K562 (cell line): ENCODE data around the gene TRIM24. TPM values are rescaled to one million over a fixed set of nuclear protein-coding genes. Genes with fewer than 3 reads are reported as not detected.
A peak's percentile ranks its signal among the peaks of the same experiment; 100 is the strongest.

ENCODE experiments used
- BMI1 ChIP-seq: fragments of 150-350 bp; IDR thresholded peaks from 2 replicates; pipeline ENCODE4 v1.6.1; 2014; ENCODE audit warnings: low read length
- CBFA2T3 ChIP-seq: fragments of 450-650 bp; IDR thresholded peaks from 2 replicates; pipeline ENCODE4 v1.6.1; 2017
- CBX1 ChIP-seq: sonication (generic); IDR thresholded peaks from 2 replicates; pipeline ENCODE4 v1.6.1; 2016; ENCODE audit warnings: antibody characterized with exemption, low read depth, mild to moderate bottlenecking
- CXXC5 ChIP-seq: fragments of 250-450 bp; sonication (Bioruptor Pico); IDR thresholded peaks from 2 replicates; pipeline ENCODE4 v1.8.0; 2022; ENCODE audit warnings: inconsistent platforms, mild to moderate bottlenecking, moderate library complexity
- HMGXB4 ChIP-seq: sonication (generic); formaldehyde crosslinking; IDR thresholded peaks from 2 replicates; pipeline ENCODE4 v1.8.1; 2023; ENCODE audit warnings: mild to moderate bottlenecking, missing genetic modification reagents
- ILF3 ChIP-seq: fragments of 450-650 bp; IDR thresholded peaks from 2 replicates; pipeline ENCODE4 v1.6.1; 2018; ENCODE audit warnings: antibody characterized with exemption, mild to moderate bottlenecking, moderate library complexity, borderline replicate concordance
- NCOA1 ChIP-seq: fragments of 450-650 bp; IDR thresholded peaks from 2 replicates; pipeline ENCODE4 v1.6.1; 2016; ENCODE audit warnings: low read depth
- TAL1 ChIP-seq: fragments of 450-650 bp; IDR thresholded peaks from 2 replicates; pipeline ENCODE4 v1.6.1; 2016; ENCODE audit warnings: mild to moderate bottlenecking
- ZNF75A ChIP-seq: fragments of 450-650 bp; formaldehyde crosslinking; IDR thresholded peaks from 2 replicates; pipeline ENCODE4 v1.4.0; 2020; ENCODE audit warnings: mild to moderate bottlenecking
- polyA plus RNA-seq, 8 experiments: library from polyadenylated mRNA; depleted of rRNA in 4 of 8; stranded (reverse) in 5 of 8; unstranded in 3 of 8; fragments of >200 nt; fragmentation: Nextera tagmentation in 2 of 8; fragmentation: Illumina TruSeq in 1 of 8; extraction: Ambion mirVana in 2 of 8; extraction: Trizol in 1 of 8; gene quantifications; 2 replicates each; pipeline versions ENCODE4 v1.2.1 to v1.2.3, GENCODE V29; 2011 to 2014; ENCODE audit warnings: inconsistent platforms in 1 of 8, missing spikeins in 1 of 8
- total RNA-seq, 7 experiments: library from RNA; depleted of rRNA in 6 of 7; stranded (reverse); fragments of >200 nt in 6 of 7; fragmentation: Illumina TruSeq in 2 of 7; extraction: Trizol in 2 of 7; gene quantifications; 2 replicates each; pipeline versions ENCODE4 v1.2.1 to v1.2.3, GENCODE V29; 2011 to 2021; ENCODE audit warnings: low replicate concordance in 1 of 7
- TF ChIP-seq, protein P1 (sequence below): fragments of 250-450 bp; sonication (Bioruptor Pico); IDR thresholded peaks from 2 replicates; pipeline ENCODE4 v1.9.0; 2021; ENCODE audit warnings: mild to moderate bottlenecking, inconsistent platforms
- TF ChIP-seq, protein P2 (sequence below): fragments of 200-600 bp; sonication (generic); IDR thresholded peaks from one replicate; pipeline ENCODE4 v1.6.1; 2012; ENCODE audit warnings: mild to moderate bottlenecking, low read depth, low read length, inconsistent platforms

Gene TRIM24
- total and polyA plus RNA-seq, 9 of the 15 experiments (the other 6 are each of a cell fraction or from before 2014, with no cell fraction given), result 13.4 to 74.0 (median 41.7) TPM

DNA sequence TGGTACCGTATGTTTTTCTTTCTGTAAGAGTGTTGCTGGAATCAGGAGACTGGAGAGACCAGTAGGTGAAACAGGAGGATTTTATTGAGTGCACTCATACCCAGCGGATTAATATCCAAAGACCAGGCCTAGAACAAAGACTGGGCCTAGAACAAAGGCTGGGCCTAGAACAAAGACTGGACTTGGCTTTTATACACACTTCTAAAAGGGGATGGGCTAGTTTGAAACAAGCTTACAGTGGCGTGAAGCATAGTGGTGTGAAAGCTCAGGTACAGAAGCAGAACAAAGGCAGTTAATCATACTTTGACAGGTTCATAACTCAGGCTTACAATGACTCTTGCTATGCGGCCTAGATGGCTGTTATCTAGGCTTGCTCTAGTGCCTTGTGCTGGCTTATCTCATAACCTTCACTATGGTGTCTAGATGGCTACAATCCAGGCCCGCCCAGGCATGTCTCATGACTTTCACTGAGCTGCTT, 67.7 kb downstream of the TRIM24 start (continued):
- TF ChIP-seq ILF3, result 0 out of 2 replicates have a peak, but pooled peaks have one; percentile 41
- TF ChIP-seq HMGXB4 (CRISPR knock-in tag), result no peak
- peak; percentile 95 for TF ChIP-seq CBFA2T3
- peak; percentile 81 for TF ChIP-seq TAL1
- peak; percentile 72 for TF ChIP-seq CXXC5 (CRISPR knock-in tag)
- TF ChIP-seq, protein P1, sequence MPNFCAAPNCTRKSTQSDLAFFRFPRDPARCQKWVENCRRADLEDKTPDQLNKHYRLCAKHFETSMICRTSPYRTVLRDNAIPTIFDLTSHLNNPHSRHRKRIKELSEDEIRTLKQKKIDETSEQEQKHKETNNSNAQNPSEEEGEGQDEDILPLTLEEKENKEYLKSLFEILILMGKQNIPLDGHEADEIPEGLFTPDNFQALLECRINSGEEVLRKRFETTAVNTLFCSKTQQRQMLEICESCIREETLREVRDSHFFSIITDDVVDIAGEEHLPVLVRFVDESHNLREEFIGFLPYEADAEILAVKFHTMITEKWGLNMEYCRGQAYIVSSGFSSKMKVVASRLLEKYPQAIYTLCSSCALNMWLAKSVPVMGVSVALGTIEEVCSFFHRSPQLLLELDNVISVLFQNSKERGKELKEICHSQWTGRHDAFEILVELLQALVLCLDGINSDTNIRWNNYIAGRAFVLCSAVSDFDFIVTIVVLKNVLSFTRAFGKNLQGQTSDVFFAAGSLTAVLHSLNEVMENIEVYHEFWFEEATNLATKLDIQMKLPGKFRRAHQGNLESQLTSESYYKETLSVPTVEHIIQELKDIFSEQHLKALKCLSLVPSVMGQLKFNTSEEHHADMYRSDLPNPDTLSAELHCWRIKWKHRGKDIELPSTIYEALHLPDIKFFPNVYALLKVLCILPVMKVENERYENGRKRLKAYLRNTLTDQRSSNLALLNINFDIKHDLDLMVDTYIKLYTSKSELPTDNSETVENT (CRISPR knock-in tag), result no peak
- TF ChIP-seq, protein P2, sequence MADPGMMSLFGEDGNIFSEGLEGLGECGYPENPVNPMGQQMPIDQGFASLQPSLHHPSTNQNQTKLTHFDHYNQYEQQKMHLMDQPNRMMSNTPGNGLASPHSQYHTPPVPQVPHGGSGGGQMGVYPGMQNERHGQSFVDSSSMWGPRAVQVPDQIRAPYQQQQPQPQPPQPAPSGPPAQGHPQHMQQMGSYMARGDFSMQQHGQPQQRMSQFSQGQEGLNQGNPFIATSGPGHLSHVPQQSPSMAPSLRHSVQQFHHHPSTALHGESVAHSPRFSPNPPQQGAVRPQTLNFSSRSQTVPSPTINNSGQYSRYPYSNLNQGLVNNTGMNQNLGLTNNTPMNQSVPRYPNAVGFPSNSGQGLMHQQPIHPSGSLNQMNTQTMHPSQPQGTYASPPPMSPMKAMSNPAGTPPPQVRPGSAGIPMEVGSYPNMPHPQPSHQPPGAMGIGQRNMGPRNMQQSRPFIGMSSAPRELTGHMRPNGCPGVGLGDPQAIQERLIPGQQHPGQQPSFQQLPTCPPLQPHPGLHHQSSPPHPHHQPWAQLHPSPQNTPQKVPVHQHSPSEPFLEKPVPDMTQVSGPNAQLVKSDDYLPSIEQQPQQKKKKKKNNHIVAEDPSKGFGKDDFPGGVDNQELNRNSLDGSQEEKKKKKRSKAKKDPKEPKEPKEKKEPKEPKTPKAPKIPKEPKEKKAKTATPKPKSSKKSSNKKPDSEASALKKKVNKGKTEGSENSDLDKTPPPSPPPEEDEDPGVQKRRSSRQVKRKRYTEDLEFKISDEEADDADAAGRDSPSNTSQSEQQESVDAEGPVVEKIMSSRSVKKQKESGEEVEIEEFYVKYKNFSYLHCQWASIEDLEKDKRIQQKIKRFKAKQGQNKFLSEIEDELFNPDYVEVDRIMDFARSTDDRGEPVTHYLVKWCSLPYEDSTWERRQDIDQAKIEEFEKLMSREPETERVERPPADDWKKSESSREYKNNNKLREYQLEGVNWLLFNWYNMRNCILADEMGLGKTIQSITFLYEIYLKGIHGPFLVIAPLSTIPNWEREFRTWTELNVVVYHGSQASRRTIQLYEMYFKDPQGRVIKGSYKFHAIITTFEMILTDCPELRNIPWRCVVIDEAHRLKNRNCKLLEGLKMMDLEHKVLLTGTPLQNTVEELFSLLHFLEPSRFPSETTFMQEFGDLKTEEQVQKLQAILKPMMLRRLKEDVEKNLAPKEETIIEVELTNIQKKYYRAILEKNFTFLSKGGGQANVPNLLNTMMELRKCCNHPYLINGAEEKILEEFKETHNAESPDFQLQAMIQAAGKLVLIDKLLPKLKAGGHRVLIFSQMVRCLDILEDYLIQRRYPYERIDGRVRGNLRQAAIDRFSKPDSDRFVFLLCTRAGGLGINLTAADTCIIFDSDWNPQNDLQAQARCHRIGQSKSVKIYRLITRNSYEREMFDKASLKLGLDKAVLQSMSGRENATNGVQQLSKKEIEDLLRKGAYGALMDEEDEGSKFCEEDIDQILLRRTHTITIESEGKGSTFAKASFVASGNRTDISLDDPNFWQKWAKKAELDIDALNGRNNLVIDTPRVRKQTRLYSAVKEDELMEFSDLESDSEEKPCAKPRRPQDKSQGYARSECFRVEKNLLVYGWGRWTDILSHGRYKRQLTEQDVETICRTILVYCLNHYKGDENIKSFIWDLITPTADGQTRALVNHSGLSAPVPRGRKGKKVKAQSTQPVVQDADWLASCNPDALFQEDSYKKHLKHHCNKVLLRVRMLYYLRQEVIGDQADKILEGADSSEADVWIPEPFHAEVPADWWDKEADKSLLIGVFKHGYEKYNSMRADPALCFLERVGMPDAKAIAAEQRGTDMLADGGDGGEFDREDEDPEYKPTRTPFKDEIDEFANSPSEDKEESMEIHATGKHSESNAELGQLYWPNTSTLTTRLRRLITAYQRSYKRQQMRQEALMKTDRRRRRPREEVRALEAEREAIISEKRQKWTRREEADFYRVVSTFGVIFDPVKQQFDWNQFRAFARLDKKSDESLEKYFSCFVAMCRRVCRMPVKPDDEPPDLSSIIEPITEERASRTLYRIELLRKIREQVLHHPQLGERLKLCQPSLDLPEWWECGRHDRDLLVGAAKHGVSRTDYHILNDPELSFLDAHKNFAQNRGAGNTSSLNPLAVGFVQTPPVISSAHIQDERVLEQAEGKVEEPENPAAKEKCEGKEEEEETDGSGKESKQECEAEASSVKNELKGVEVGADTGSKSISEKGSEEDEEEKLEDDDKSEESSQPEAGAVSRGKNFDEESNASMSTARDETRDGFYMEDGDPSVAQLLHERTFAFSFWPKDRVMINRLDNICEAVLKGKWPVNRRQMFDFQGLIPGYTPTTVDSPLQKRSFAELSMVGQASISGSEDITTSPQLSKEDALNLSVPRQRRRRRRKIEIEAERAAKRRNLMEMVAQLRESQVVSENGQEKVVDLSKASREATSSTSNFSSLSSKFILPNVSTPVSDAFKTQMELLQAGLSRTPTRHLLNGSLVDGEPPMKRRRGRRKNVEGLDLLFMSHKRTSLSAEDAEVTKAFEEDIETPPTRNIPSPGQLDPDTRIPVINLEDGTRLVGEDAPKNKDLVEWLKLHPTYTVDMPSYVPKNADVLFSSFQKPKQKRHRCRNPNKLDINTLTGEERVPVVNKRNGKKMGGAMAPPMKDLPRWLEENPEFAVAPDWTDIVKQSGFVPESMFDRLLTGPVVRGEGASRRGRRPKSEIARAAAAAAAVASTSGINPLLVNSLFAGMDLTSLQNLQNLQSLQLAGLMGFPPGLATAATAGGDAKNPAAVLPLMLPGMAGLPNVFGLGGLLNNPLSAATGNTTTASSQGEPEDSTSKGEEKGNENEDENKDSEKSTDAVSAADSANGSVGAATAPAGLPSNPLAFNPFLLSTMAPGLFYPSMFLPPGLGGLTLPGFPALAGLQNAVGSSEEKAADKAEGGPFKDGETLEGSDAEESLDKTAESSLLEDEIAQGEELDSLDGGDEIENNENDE, result peak; percentile 61
- peak; percentile 99 for TF ChIP-seq CBX1
- TF ChIP-seq ZNF75A (CRISPR knock-in tag), result no peak
- TF ChIP-seq BMI1, result no peak
- TF ChIP-seq NCOA1, result peak; percentile 72
